Measurements from ENCODE around the gene XAGE3.
"Not testable (repeated sequence)": the region's sequence is repeated elsewhere in the genome, so short reads cannot be mapped to it uniquely, and the experiment has no call there.

DNA sequence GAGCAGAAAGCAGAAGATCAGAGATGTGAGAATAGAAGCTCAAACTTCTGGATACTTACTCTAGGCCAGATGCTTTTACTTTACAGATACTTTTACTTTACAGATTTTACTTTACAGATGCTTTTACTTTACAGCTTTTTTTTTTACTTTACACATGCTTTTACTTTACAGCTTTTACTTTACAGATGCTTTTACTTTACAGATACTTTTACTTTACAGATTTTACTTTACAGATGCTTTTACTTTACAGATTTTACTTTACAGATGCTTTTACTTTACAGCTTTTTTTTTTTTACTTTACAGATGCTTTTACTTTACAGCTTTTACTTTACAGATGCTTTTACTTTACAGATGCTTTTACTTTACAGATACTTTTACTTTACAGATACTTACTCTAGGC, 5.9 kb upstream of the XAGE3 start:
- TF ChIP-seq, protein P1, sequence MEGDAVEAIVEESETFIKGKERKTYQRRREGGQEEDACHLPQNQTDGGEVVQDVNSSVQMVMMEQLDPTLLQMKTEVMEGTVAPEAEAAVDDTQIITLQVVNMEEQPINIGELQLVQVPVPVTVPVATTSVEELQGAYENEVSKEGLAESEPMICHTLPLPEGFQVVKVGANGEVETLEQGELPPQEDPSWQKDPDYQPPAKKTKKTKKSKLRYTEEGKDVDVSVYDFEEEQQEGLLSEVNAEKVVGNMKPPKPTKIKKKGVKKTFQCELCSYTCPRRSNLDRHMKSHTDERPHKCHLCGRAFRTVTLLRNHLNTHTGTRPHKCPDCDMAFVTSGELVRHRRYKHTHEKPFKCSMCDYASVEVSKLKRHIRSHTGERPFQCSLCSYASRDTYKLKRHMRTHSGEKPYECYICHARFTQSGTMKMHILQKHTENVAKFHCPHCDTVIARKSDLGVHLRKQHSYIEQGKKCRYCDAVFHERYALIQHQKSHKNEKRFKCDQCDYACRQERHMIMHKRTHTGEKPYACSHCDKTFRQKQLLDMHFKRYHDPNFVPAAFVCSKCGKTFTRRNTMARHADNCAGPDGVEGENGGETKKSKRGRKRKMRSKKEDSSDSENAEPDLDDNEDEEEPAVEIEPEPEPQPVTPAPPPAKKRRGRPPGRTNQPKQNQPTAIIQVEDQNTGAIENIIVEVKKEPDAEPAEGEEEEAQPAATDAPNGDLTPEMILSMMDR (conservative IDR thresholded peaks at IDR 0.05; ENCODE audit: low read length), result not testable (repeated sequence)
- not testable (repeated sequence) for TF ChIP-seq EZH2phosphoT487 (IDR thresholded peaks at IDR 0.05; ENCODE audit: borderline replicate concordance)
